CD14-positive monocyte (primary cell): Measurements from ENCODE around the gene SLC14A1. TPM values are rescaled to one million over a fixed set of nuclear protein-coding genes. Genes with fewer than 3 reads are reported as not detected.

Experiments used
- DNase-seq, 3 donors: peaks; one replicate each; pipeline ENCODE4 v3.0.0-alpha.2; 2011 to 2022
- H2AFZ ChIP-seq: 2 replicates; pipeline ENCODE4 v1.6.0; 2012; ENCODE audit warnings: mild to moderate bottlenecking, low read depth, low read length, inconsistent platforms; ENCODE audit not compliant: insufficient read depth, poor library complexity, severe bottlenecking
- H3K27ac ChIP-seq, 2 donors: 1 replicate in 1 of 2; 2 replicates in 1 of 2; pipeline ENCODE4 v1.5.1; 2012 to 2013; ENCODE audit warnings: low read length in 2 of 2, control low read depth in 1 of 2, inconsistent platforms in 1 of 2, low read depth in 1 of 2, mild to moderate bottlenecking in 1 of 2
- H3K27me3 ChIP-seq, 2 donors: one replicate each; pipeline versions ENCODE4 v1.6.0 to v1.6.1; 2011 to 2013; ENCODE audit warnings: low read length in 2 of 2; ENCODE audit not compliant: control insufficient read depth in 2 of 2, insufficient read depth in 2 of 2
- H3K36me3 ChIP-seq, 2 donors: replicated peaks in 1 of 2; 1 replicate in 1 of 2; 2 replicates in 1 of 2; pipeline versions ENCODE4 v1.5.1 to v1.6.1; 2012 to 2013; ENCODE audit warnings: low read length in 2 of 2, control low read depth in 1 of 2, inconsistent platforms in 1 of 2, mild to moderate bottlenecking in 1 of 2; ENCODE audit not compliant: insufficient read depth in 2 of 2, control insufficient read depth in 1 of 2
- H3K4me1 ChIP-seq, 2 donors: 1 replicate in 1 of 2; 2 replicates in 1 of 2; pipeline versions ENCODE4 v1.5.1 to v1.6.1; 2012 to 2013; ENCODE audit warnings: low read length in 2 of 2, control low read depth in 1 of 2, inconsistent platforms in 1 of 2, mild to moderate bottlenecking in 1 of 2, moderate library complexity in 1 of 2; ENCODE audit not compliant: insufficient read depth in 2 of 2, control insufficient read depth in 1 of 2
- H3K4me2 ChIP-seq: replicated peaks from 2 replicates; pipeline ENCODE3; 2012; ENCODE audit warnings: low read length, moderate library complexity, mild to moderate bottlenecking; ENCODE audit not compliant: poor library complexity, severe bottlenecking; ENCODE audit errors: extremely low read depth
- H3K4me3 ChIP-seq, 3 experiments: fragments of 200-600 bp in 1 of 3; sonication (generic) in 1 of 3; replicated peaks in 1 of 3; 1 replicate in 2 of 3; 2 replicates in 1 of 3; pipeline ENCODE4 v1.5.1; 2011 to 2013; ENCODE audit warnings: low read length in 3 of 3, mild to moderate bottlenecking in 3 of 3, control low read depth in 2 of 3, low read depth in 2 of 3, inconsistent platforms in 1 of 3, moderate library complexity in 1 of 3
- H3K79me2 ChIP-seq: 2 replicates; pipeline ENCODE4 v1.6.0; 2012; ENCODE audit warnings: mild to moderate bottlenecking, control low read depth, inconsistent platforms, low read length, moderate library complexity; ENCODE audit not compliant: insufficient read depth
- H3K9ac ChIP-seq: 2 replicates; pipeline ENCODE4 v1.6.0; 2017; ENCODE audit warnings: low read length, mild to moderate bottlenecking; ENCODE audit not compliant: insufficient read depth, poor library complexity, severe bottlenecking
- H3K9me3 ChIP-seq, 2 donors: replicated peaks in 1 of 2; 1 replicate in 1 of 2; 2 replicates in 1 of 2; pipeline versions ENCODE4 v1.5.1 to v1.6.1; 2012 to 2013; ENCODE audit warnings: low read length in 2 of 2, control low read depth in 1 of 2; ENCODE audit not compliant: control insufficient read depth in 1 of 2, insufficient read depth in 1 of 2
- H4K20me1 ChIP-seq: 2 replicates; pipeline ENCODE4 v1.6.0; 2012; ENCODE audit warnings: mild to moderate bottlenecking, low read length, control low read depth, moderate library complexity; ENCODE audit not compliant: insufficient read depth
- H3K27ac Mint-ChIP-seq, 7 donors: one replicate each; pipeline ENCODE4 v1.8.0; 2020; ENCODE audit warnings: mild to moderate bottlenecking in 7 of 7, mixed read lengths in 7 of 7, moderate library complexity in 6 of 7, inconsistent platforms in 2 of 7
- H3K27me3 Mint-ChIP-seq, 3 donors: one replicate each; pipeline ENCODE4 v1.8.0; 2021 to 2022; ENCODE audit warnings: low read depth in 3 of 3, mild to moderate bottlenecking in 3 of 3, mixed read lengths in 3 of 3, moderate library complexity in 3 of 3, inconsistent platforms in 1 of 3
- H3K36me3 Mint-ChIP-seq, 2 donors: one replicate each; pipeline ENCODE4 v1.8.0; 2020; ENCODE audit warnings: mixed read lengths in 2 of 2, inconsistent platforms in 1 of 2, mild to moderate bottlenecking in 1 of 2
- H3K4me1 Mint-ChIP-seq: one replicate; pipeline ENCODE4 v1.8.0; 2020; ENCODE audit warnings: mild to moderate bottlenecking, mixed read lengths
- H3K4me3 Mint-ChIP-seq, 2 donors: one replicate each; pipeline ENCODE4 v1.8.0; 2020; ENCODE audit warnings: mild to moderate bottlenecking in 2 of 2, mixed read lengths in 2 of 2, moderate library complexity in 1 of 2
- H3K9me3 Mint-ChIP-seq, 7 donors: one replicate each; pipeline ENCODE4 v1.8.0; 2020 to 2022; ENCODE audit warnings: mixed read lengths in 7 of 7, mild to moderate bottlenecking in 6 of 7, moderate library complexity in 6 of 7, inconsistent platforms in 2 of 7
- WGBS: methylation state at CpG from one replicate; pipeline ENCODE4 v1.1.5; 2013; ENCODE audit warnings: missing lambda C conversion rate; ENCODE audit not compliant: insufficient coverage; 5-methylcytosine and 5-hydroxymethylcytosine counted together
- intact Hi-C, 2 donors: fragments of 100-400 bp; cut with micrococcal nuclease; formaldehyde crosslinking; loops; one replicate each; pipeline versions ENCODE4 v1.15.0 to v1.15.1; 2023
- polyA plus RNA-seq, 3 donors: library from polyadenylated mRNA; depleted of rRNA in 1 of 3; unstranded in 2 of 3; stranded (reverse) in 1 of 3; fragments of 300-500 nt in 2 of 3; fragments of >200 nt in 1 of 3; fragmentation: Illumina TruSeq in 2 of 3; gene quantifications; 1 replicate in 2 of 3; 2 replicates in 1 of 3; pipeline ENCODE4 v1.2.3, GENCODE V29; 2012 to 2021
- TF ChIP-seq, protein P1 (sequence below): fragments of 200-600 bp; IDR thresholded peaks from one replicate; pipeline ENCODE4 v1.8.0; 2022; ENCODE audit warnings: antibody characterized with exemption, mild to moderate bottlenecking

SLC14A1 gene
- polyA plus RNA-seq, 3 donors, result not detected

DNA sequence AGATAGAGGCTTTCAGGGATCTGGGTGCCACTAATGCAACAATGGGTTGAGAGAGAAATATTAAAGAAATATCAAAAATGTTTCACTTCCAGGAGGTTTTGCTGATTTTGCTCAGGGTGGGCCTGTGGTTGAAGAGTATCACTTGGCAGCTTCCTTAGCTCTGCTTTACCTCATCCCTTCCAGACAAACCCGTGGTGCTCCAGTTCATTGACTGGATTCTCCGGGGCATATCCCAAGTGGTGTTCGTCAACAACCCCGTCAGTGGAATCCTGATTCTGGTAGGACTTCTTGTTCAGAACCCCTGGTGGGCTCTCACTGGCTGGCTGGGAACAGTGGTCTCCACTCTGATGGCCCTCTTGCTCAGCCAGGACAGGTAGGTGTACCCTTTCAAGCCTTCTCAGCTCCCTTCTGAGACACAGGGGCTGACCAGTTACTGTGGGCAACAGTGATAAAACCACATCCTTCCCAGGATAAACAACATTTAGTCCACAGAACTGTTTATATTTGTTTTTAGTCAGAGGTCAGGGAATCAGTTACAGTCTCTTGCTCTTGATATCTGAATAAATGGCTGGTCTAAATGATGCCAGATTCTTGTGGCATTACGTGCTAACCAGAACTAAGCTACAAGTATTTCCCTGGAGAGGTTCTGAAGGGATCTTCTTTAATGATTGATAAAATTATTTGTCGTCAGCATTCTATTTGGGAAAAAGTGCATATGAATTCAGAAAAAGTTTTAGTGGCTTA is 7.0 kb downstream of the SLC14A1 start:
- H3K9ac ChIP-seq, result no peak overlapping the region
- no peak overlapping the region for H3K27ac ChIP-seq
- H2AFZ ChIP-seq, result no peak overlapping the region
- no peaks in the 10 kb centered on the region for H3K4me1 ChIP-seq
- H3K4me3 ChIP-seq, result no peak overlapping the region
- Mint-ChIP-seq H3K4me1 (no peaks in the 10 kb centered on the region), H3K27ac (no peak overlapping the region), H3K9me3 (no peaks in the 10 kb centered on the region), H3K36me3 (no peaks in the 10 kb centered on the region), H3K27me3 (peaks cover 0 to 3% (median 2%) of the 10 kb centered on the region in 3 donors), H3K4me3 (no peak overlapping the region)
- H3K79me2 ChIP-seq, result no peaks in the 10 kb centered on the region
- DNase-seq, result no peak
- TF ChIP-seq, protein P1, sequence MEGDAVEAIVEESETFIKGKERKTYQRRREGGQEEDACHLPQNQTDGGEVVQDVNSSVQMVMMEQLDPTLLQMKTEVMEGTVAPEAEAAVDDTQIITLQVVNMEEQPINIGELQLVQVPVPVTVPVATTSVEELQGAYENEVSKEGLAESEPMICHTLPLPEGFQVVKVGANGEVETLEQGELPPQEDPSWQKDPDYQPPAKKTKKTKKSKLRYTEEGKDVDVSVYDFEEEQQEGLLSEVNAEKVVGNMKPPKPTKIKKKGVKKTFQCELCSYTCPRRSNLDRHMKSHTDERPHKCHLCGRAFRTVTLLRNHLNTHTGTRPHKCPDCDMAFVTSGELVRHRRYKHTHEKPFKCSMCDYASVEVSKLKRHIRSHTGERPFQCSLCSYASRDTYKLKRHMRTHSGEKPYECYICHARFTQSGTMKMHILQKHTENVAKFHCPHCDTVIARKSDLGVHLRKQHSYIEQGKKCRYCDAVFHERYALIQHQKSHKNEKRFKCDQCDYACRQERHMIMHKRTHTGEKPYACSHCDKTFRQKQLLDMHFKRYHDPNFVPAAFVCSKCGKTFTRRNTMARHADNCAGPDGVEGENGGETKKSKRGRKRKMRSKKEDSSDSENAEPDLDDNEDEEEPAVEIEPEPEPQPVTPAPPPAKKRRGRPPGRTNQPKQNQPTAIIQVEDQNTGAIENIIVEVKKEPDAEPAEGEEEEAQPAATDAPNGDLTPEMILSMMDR, result no peak
- H3K27me3 ChIP-seq, result no peaks in the 10 kb centered on the region
- no peak overlapping the region for H3K4me2 ChIP-seq
- H4K20me1 ChIP-seq, result no peaks in the 10 kb centered on the region
- H3K9me3 ChIP-seq, result no peaks in the 10 kb centered on the region
- intact Hi-C loops, result no loop called here
- 96% methylated on average over 4 of the region's 6 CpGs for WGBS
- no peaks in the 10 kb centered on the region for H3K36me3 ChIP-seq

DNA sequence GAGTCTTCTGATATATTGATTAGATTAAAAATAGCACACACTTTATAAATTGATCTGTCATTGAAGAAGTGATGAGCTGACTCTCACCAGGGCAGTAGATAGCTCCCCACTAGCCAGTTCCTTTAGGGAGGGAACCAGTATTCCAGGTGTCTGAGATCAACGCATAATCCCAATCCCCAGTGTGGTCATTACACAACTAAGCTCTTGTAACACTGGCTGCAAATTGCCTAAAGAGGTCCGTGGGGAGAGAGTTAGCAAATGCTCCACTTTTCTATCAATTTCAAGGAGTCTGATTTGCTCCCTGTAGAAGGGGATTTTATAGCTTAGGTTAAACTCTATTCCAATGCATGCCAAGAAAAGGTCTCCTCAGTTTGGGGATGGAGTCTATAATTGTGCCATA is 7.7 kb downstream of the SLC14A1 start:
- H3K9me3 Mint-ChIP-seq, result no peaks in the 10 kb centered on the region
- H3K27ac Mint-ChIP-seq, result no peak overlapping the region
- H3K4me3 Mint-ChIP-seq, result no peak overlapping the region
- H3K9me3 ChIP-seq, result no peaks in the 10 kb centered on the region
- WGBS, result no CpG with 5 or more reads among the region's 2 CpGs
- TF ChIP-seq, protein P1, result no peak
- H2AFZ ChIP-seq, result no peak overlapping the region
- no peak for DNase-seq
- no peaks in the 10 kb centered on the region for H3K4me1 ChIP-seq
- H4K20me1 ChIP-seq, result no peaks in the 10 kb centered on the region
- intact Hi-C loops, result no loop called here
- H3K79me2 ChIP-seq, result no peaks in the 10 kb centered on the region
- no peak overlapping the region for H3K27ac ChIP-seq
- H3K36me3 Mint-ChIP-seq, result no peaks in the 10 kb centered on the region
- H3K27me3 ChIP-seq, result no peaks in the 10 kb centered on the region
- no peak overlapping the region for H3K9ac ChIP-seq
- no peak overlapping the region for H3K4me3 ChIP-seq
- H3K36me3 ChIP-seq, result no peaks in the 10 kb centered on the region
- peaks cover 2 to 3% (median 3%) of the 10 kb centered on the region in 3 donors for H3K27me3 Mint-ChIP-seq
- no peak overlapping the region for H3K4me2 ChIP-seq
- no peaks in the 10 kb centered on the region for H3K4me1 Mint-ChIP-seq
